ENCODE data around the gene GRID1. TPM values are rescaled to one million over a fixed set of nuclear protein-coding genes. Genes with fewer than 3 reads are reported as not detected.

The GRID1 gene
- total and polyA plus RNA-seq, 9 of the 15 experiments (the other 6 are each of a cell fraction or from before 2014, with no cell fraction given), result 0.01 to 7.2 (median 1.2) TPM

GRCh38 chr10:86289577-86289868, 77.1 kb downstream of the GRID1 start:
- CTCF ChIA-PET (ENCODE audit: low intra/inter-chr PET ratio), result no interaction called here
- Histone ChIP-seq H3K27me3 (ENCODE audit: control insufficient read depth in 2 of 2, insufficient read depth in 2 of 2, low read length in 2 of 2) (no peaks in the 10 kb centered on the region), H3K79me2 (ENCODE audit: control insufficient read depth, insufficient read depth, low read length) (no peaks in the 10 kb centered on the region), H3K4me1 (replicated peaks in 1 of 2; ENCODE audit: control insufficient read depth in 2 of 2, insufficient read depth in 2 of 2, low read length in 2 of 2) (no peaks in the 10 kb centered on the region; a peak in 1 of 5 replicates), H2AFZ (ENCODE audit: low read depth, low read length) (no peak overlapping the region), H3K36me3 (ENCODE audit: control insufficient read depth, insufficient read depth, low read length) (no peaks in the 10 kb centered on the region), H3K4me3 (no peak overlapping the region), H3K9ac (ENCODE audit: insufficient read depth in 1 of 2, low read depth in 2 of 2, low read length in 2 of 2) (no peak overlapping the region), H4K20me1 (replicated peaks; ENCODE audit: control insufficient read depth, insufficient read depth, low read length) (no peaks in the 10 kb centered on the region), H3K9me1 (ENCODE audit: control insufficient read depth, insufficient read depth, low read length) (no peaks in the 10 kb centered on the region), H3K27ac (ENCODE audit: extremely low read depth, low read depth, low read length) (no peak overlapping the region), H3K4me2 (ENCODE audit: insufficient read depth, low read length) (no peak overlapping the region), H3K9me3 (replicated peaks; ENCODE audit: control insufficient read depth, insufficient read depth, low read depth, low read length) (no peaks in the 10 kb centered on the region)
- WGBS (ENCODE audit: insufficient coverage, low coverage, missing lambda C conversion rate), result no CpG with 5 or more reads among the region's 2 CpGs
- ATAC-seq (peak; percentile 33; the same call in 1 of the 3 replicates), DNase-seq (ENCODE audit: extremely low read depth in 1 of 4, low spot score in 3 of 4) (peak; percentile 2 to 16 (median 10)), FAIRE-seq (no peak)
- POLR2A ChIA-PET, result no interaction called here
- intact Hi-C loops (cut with micrococcal nuclease), result no loop called here
- in situ Hi-C loops (cut with MboI), result no loop called here
- TF ChIP-seq, protein P1, sequence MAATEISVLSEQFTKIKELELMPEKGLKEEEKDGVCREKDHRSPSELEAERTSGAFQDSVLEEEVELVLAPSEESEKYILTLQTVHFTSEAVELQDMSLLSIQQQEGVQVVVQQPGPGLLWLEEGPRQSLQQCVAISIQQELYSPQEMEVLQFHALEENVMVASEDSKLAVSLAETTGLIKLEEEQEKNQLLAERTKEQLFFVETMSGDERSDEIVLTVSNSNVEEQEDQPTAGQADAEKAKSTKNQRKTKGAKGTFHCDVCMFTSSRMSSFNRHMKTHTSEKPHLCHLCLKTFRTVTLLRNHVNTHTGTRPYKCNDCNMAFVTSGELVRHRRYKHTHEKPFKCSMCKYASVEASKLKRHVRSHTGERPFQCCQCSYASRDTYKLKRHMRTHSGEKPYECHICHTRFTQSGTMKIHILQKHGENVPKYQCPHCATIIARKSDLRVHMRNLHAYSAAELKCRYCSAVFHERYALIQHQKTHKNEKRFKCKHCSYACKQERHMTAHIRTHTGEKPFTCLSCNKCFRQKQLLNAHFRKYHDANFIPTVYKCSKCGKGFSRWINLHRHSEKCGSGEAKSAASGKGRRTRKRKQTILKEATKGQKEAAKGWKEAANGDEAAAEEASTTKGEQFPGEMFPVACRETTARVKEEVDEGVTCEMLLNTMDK (IDR thresholded peaks at IDR 0.05; ENCODE audit: borderline replicate concordance, insufficient read depth, low read depth, low read length, poor library complexity, severe bottlenecking), result peak; percentile 11
- TF ChIP-seq POLR3A (IDR thresholded peaks at IDR 0.05; ENCODE audit: borderline replicate concordance, extremely low read depth, insufficient read depth, insufficient read length) (no peak), ZNF3 (CRISPR knock-in tag; IDR thresholded peaks at IDR 0.05) (no peak)
- no TSS peak for BruUV-seq (replicated peaks)
